Caco-2 (cell line): Measurements from ENCODE around the gene IZUMO1R. TPM values are rescaled to one million over a fixed set of nuclear protein-coding genes. Genes with fewer than 3 reads are reported as not detected.

ENCODE experiments used
- BruUV-seq: library from RNA; stranded (reverse); fragments of 400-500 nt; replicated peaks from 2 replicates; lab custom pipeline; 2021; lab: Mats Ljungman, UMichigan
- CTCF ChIA-PET: fragments of 300-600 bp; sonication (Branson Sonifier 250); formaldehyde crosslinking; loops from one replicate; lab custom pipeline; 2022; ENCODE audit warnings: antibody characterized with exemption; lab: Charles Lee
- POLR2A ChIA-PET: fragments of 300-600 bp; sonication (Branson Sonifier 250); formaldehyde crosslinking; loops from one replicate; lab custom pipeline; 2022; ENCODE audit warnings: antibody characterized with exemption; lab: Charles Lee
- DNase-seq, 2 experiments: peaks; one replicate each; pipeline versions ENCODE4 v3.0.0 to v3.0.0-alpha.2; 2020 to 2022
- H3K27me3 ChIP-seq: replicated peaks from 2 replicates; pipeline ENCODE4 v1.6.0; 2011; ENCODE audit warnings: low read length; ENCODE audit not compliant: control insufficient read depth, insufficient read depth
- H3K36me3 ChIP-seq: 2 replicates; pipeline ENCODE4 v1.5.1; 2011; ENCODE audit warnings: low read length; ENCODE audit not compliant: control insufficient read depth, insufficient read depth
- H3K4me1 ChIP-seq: fragments of 250-450 bp; sonication (Bioruptor Pico); 2 replicates; pipeline ENCODE4 v1.5.1; 2020; ENCODE audit warnings: mild to moderate bottlenecking
- H3K4me3 ChIP-seq: 2 replicates; pipeline ENCODE4 v1.5.1; 2011; ENCODE audit warnings: low read depth, mild to moderate bottlenecking, control low read depth, low read length
- H3K9me3 ChIP-seq: fragments of 250-450 bp; sonication (Bioruptor Pico); 2 replicates; pipeline ENCODE4 v1.5.1; 2020; ENCODE audit warnings: mild to moderate bottlenecking, moderate library complexity
- H3K27ac Mint-ChIP-seq: one replicate; pipeline ENCODE4 v1.8.0; 2022; ENCODE audit warnings: mixed read lengths; ENCODE audit not compliant: unreplicated experiment
- H3K27me3 Mint-ChIP-seq: one replicate; pipeline ENCODE4 v1.8.0; 2022; ENCODE audit warnings: mixed read lengths; ENCODE audit not compliant: insufficient read depth, unreplicated experiment
- H3K36me3 Mint-ChIP-seq: one replicate; pipeline ENCODE4 v1.8.0; 2022; ENCODE audit warnings: mild to moderate bottlenecking, mixed read lengths; ENCODE audit not compliant: insufficient read depth, unreplicated experiment
- H3K4me1 Mint-ChIP-seq: one replicate; pipeline ENCODE4 v1.8.0; 2022; ENCODE audit warnings: low read depth, mixed read lengths; ENCODE audit not compliant: unreplicated experiment
- H3K4me3 Mint-ChIP-seq: one replicate; pipeline ENCODE4 v1.8.0; 2022; ENCODE audit warnings: mild to moderate bottlenecking, moderate library complexity, mixed read lengths; ENCODE audit not compliant: unreplicated experiment
- H3K9me3 Mint-ChIP-seq: one replicate; pipeline ENCODE4 v1.8.0; 2022; ENCODE audit warnings: mixed read lengths; ENCODE audit not compliant: unreplicated experiment
- CTCF ChIP-seq, 2 experiments: fragments of 200-600 bp in 1 of 2; IDR thresholded peaks; 1 replicate in 1 of 2; 2 replicates in 1 of 2; pipeline versions ENCODE4 v1.5.1 to v1.8.0; 2011 to 2022; ENCODE audit warnings: antibody characterized with exemption in 1 of 2, control low read depth in 1 of 2, inconsistent platforms in 1 of 2, low read depth in 1 of 2, low read length in 1 of 2, mild to moderate bottlenecking in 1 of 2, moderate library complexity in 1 of 2; ENCODE audit not compliant: insufficient read depth in 1 of 2, severe bottlenecking in 1 of 2, unreplicated experiment in 1 of 2
- intact Hi-C: fragments of 100-400 bp; cut with micrococcal nuclease; formaldehyde crosslinking; loops from one replicate; pipeline ENCODE4 v1.10.0; 2022; ENCODE audit not compliant: unreplicated experiment
- total RNA-seq: library from RNA; stranded (reverse); gene quantifications from 2 replicates; pipeline ENCODE4 v1.2.3, GENCODE V29; 2022

The IZUMO1R gene
- total RNA-seq, 1 experiment from 2014 or later = not detected

- Histone ChIP-seq H3K9me3 (no peaks in the 10 kb centered on the region), H3K36me3 (no peaks in the 10 kb centered on the region), H3K27me3 (no peaks in the 10 kb centered on the region), H3K4me1 (peaks cover 40% of the 10 kb centered on the region), H3K4me3 (no peak overlapping the region)
- peaks cover 36% of the 10 kb centered on the region for H3K4me1 Mint-ChIP-seq
- ChIA-PET CTCF (interaction anchor here (1.2 kb wide), 1 partner anchor 415 kb away, joined by 3 read pairs; no protein-coding TSS in a partner anchor), POLR2A (no interaction called here)
- DNase-seq = no peak
- no TSS peak for BruUV-seq
- no peak overlapping the region for H3K4me3 Mint-ChIP-seq
- no peak overlapping the region for H3K27ac Mint-ChIP-seq
- no peaks in the 10 kb centered on the region for H3K27me3 Mint-ChIP-seq
- no peak for TF ChIP-seq CTCF (IDR thresholded peaks at IDR 0.05; ENCODE audit: insufficient read depth in 1 of 2, low read depth in 1 of 2, low read length in 1 of 2, severe bottlenecking in 1 of 2, unreplicated experiment in 1 of 2)
- H3K9me3 Mint-ChIP-seq = no peaks in the 10 kb centered on the region
- intact Hi-C loops = loop anchor here (5.0 kb wide), 2 partner anchors 92 to 128 kb away; partner anchors contain the start of gene GPR83
- H3K36me3 Mint-ChIP-seq = no peaks in the 10 kb centered on the region
Observed at GRCh38 chr11:94310191-94310875, 6.0 kb downstream of the IZUMO1R start.

GRCh38 chr11:94312339-94312738, 8.0 kb downstream of the IZUMO1R start:
- Mint-ChIP-seq H3K36me3 (no peaks in the 10 kb centered on the region), H3K4me3 (peak overlapping the region; percentile 2), H3K4me1 (peaks cover 40% of the 10 kb centered on the region), H3K9me3 (no peaks in the 10 kb centered on the region), H3K27ac (peak overlapping the region; percentile 29), H3K27me3 (no peaks in the 10 kb centered on the region)
- peaks cover 40% of the 10 kb centered on the region for H3K4me1 ChIP-seq
- no peak for TF ChIP-seq CTCF (IDR thresholded peaks at IDR 0.05; ENCODE audit: insufficient read depth in 1 of 2, low read depth in 1 of 2, low read length in 1 of 2, severe bottlenecking in 1 of 2, unreplicated experiment in 1 of 2)
- intact Hi-C loops = loop anchor here (5.0 kb wide), 2 partner anchors 90 to 130 kb away; partner anchors contain the start of gene GPR83
- no peak for DNase-seq
- no peak overlapping the region for H3K4me3 ChIP-seq
- POLR2A ChIA-PET = interaction anchor here (0.5 kb wide), 1 partner anchor 108 kb away, joined by 3 read pairs; no protein-coding TSS in a partner anchor
- H3K27me3 ChIP-seq = no peaks in the 10 kb centered on the region
- CTCF ChIA-PET = no interaction called here
- no peaks in the 10 kb centered on the region for H3K9me3 ChIP-seq
- no TSS peak for BruUV-seq
- H3K36me3 ChIP-seq = no peaks in the 10 kb centered on the region

- H3K4me1 Mint-ChIP-seq = peaks cover 28% of the 10 kb centered on the region
Observed at GRCh38 chr11:94314064-94314463, 9.7 kb downstream of the IZUMO1R start.

More at GRCh38 chr11:94314064-94314463, 9.7 kb downstream of the IZUMO1R start:
- Mint-ChIP-seq H3K36me3 (no peaks in the 10 kb centered on the region), H3K27me3 (no peaks in the 10 kb centered on the region), H3K9me3 (no peaks in the 10 kb centered on the region), H3K27ac (no peak overlapping the region), H3K4me3 (no peak overlapping the region)
- no peak overlapping the region for H3K4me3 ChIP-seq
- DNase-seq = no peak
- BruUV-seq = no TSS peak
- intact Hi-C loops = loop anchor here (5.0 kb wide), 2 partner anchors 88 to 132 kb away; partner anchors contain the start of gene GPR83
- H3K9me3 ChIP-seq = no peaks in the 10 kb centered on the region
- ChIA-PET POLR2A (no interaction called here), CTCF (no interaction called here)
- no peaks in the 10 kb centered on the region for H3K36me3 ChIP-seq
- peaks cover 36% of the 10 kb centered on the region for H3K4me1 ChIP-seq
- TF ChIP-seq CTCF (IDR thresholded peaks at IDR 0.05; ENCODE audit: insufficient read depth in 1 of 2, low read depth in 1 of 2, low read length in 1 of 2, severe bottlenecking in 1 of 2, unreplicated experiment in 1 of 2) = no peak
- H3K27me3 ChIP-seq = no peaks in the 10 kb centered on the region
